GM21825 (cell line): ENCODE data around the gene TM4SF1.
A peak's percentile ranks its signal among the peaks of the same experiment; 100 is the strongest.
"Not testable (repeated sequence)": the region's sequence is repeated elsewhere in the genome, so short reads cannot be mapped to it uniquely, and the experiment has no call there.

ENCODE experiments used
- ATAC-seq: cut with Tn5 transposase; IDR thresholded peaks from one replicate; pipeline ENCODE4 v1.9.1; 2021; ENCODE audit warnings: mild to moderate bottlenecking, moderate library complexity; ENCODE audit not compliant: unreplicated experiment

Gene TM4SF1

GRCh38 chr3:149395107-149396089 lies 17.9 kb upstream of the TM4SF1 start:
- ATAC-seq = no peak

DNA sequence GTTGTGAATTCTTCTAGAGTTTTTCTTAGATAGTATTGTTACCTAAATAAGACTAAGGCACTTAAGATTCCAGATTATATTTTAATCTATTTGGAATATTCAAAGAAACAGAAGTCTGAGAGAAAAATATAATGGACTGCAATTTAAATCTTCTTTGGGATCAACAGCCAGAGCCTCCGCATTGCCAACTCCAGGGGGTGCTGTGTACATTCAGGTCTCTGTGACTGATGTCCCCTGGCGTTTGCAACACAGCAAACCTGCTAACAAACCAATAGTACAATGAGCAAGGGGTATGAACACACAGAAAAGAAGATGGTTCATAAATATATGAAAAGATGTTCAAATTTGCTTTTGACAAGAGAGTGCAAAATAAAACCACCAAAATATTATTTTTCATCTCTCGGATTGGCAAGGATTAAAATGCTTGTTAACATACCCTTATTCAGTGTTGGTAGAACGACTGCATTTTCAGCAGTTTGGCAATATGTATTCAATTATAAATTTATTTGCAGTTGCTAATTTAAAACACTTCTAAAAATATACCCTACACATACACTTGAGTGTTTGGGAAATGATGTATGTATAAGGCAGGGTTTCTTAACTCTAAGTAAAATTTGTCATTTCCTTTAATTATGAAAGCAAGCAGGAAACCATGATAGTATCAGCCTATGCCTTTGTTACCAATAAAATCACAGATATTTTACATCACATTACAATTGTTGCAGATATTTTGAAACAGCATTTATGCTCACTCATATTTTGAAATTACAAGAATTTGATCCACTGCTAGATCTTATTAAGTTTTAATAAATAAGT lies 16.1 kb upstream of the TM4SF1 start:
- ATAC-seq = peak; percentile 89

- no peak for ATAC-seq
These were observed 14.5 kb upstream of the TM4SF1 start for GRCh38 chr3:149391960-149392359.

DNA sequence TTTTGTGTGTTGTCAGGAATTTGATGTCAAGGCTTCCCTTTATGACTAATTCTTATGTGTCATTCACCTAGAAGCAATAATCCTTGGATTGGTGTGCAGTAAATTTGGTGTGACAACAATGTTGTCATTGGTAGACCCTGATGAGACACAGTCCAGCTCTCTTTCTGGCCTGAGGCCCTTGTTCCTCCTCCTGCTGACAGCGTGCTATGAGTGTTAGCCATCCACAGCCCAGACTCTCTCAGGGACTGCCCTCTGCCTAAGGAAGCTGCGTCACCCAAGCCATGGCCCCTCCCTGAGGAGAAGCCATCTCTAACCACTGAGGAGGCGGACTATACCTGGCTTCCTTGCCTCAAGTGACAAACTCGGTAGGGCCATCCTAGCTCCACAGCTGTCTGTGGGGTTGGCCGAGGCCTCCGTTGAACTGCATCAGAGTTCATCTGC lies 13.3 kb upstream of the TM4SF1 start:
- no peak for ATAC-seq

DNA sequence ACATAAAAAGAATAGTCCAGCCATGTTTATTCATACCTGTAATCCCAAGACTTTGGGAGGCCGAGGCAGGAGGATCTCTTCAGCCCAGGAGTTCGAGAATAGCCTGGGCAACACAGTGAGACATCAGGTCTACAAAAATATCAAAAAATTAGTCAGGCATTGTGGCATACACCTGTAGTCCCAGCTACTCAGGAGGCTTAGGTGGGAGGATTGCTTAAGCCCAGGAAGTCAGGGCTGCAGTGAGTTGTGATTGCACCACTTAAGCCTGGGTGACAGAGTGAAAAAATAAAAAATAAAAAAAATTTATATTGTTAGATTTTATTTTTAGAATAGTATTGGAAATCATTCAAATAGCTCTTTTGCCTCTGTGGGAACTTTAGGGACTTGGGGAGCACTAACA lies 12.8 kb upstream of the TM4SF1 start:
- no peak for ATAC-seq

DNA sequence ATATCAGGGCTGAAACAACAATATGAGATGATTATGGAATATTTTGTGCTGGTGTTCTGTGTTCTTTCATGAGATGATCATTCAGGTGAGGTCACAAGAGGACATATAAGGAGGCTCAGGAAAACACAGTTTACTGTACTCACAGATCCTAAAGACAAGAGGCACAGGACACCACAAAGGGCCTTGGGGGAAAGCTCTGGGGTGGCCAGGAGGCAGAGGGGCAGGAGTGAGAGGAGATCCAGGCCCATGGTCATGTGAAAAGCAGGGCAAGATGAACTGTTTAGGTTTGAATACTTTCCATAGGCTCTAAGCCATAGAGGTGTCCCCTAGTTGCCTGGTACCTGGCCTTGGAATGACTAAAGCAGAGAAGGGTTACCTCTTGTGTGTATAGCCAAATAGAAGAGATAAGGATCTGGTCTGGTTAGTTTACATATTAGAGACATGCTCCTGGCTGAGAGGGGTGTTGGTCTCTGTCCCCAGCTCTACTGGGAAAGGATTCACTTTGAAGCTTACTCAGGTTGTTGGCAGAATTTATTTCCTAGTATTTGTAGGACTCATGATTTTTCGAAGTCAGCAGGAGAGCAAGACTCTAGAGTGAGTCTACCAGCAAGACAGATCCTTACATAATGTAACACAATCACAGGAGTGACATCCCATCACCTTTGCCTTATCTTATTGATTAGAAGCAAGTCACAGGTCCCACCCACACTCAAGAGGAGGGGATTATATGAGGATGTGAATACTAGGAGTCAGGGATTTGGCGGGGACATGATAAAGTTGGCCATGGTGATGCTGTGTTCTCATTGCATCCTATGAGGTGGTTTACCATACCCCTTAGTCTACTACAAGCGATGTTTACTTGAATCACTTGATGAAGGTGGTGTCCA lies 11.3 kb upstream of the TM4SF1 start:
- no peak for ATAC-seq

DNA sequence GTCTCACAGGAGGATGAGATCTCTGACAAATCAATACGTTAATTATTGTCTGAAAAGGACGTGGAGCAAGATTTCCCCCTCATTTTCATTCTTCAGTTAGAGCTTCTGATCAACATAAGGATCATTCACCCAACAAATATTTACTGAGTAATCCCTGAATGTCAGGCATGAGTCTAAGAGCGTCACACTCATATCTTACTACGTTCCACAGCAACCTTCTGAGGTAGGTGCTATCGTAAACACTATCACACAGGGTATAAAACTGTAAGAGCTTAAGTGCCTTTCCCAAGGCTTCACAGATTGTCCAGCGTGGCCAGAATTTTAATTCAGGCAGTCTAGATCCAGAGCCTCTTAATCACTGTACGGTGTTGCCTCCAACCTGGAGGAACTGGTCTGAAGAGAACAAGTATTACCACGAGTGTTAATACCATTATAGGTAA lies 10.6 kb upstream of the TM4SF1 start:
- ATAC-seq = no peak

- no peak for ATAC-seq
These were observed 8.8 kb upstream of the TM4SF1 start for GRCh38 chr3:149386299-149386606.

DNA sequence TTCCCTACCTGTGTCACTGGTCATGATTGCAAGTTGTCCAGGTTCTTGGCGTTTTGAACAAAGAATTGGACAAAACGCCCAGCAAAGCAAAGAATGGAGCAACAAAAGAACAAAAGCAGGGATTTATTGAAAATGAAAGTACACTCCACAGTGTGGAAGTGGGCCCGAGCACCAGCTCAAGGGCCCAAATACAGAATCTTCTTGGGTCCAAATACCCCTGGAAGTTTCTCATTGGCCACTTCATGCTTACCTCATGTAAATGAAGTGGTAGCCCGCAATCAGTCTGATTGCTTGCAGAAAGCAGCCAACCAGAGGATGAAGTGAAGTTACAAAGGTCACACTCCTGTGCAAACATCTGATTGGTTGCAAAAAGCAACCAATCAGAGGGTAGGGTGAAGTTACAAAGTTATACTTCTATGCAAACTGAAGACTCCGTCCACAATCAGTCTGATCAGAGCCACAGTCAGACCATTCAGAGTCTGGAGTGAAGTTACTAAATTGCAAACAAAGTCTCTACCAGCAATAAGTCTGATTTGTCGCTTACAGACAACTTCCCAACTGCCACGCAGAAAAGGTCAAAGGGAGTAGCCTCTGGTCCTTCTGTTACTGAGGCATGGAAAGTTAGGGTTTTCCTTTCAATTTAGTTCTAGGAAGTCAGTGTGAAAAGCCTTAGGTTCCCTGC lies 8.3 kb upstream of the TM4SF1 start:
- ATAC-seq = no peak

GRCh38 chr3:149384911-149385321 lies 7.5 kb upstream of the TM4SF1 start:
- no peak for ATAC-seq

- ATAC-seq = no peak
These were observed 6.7 kb upstream of the TM4SF1 start for GRCh38 chr3:149384167-149384566.

DNA sequence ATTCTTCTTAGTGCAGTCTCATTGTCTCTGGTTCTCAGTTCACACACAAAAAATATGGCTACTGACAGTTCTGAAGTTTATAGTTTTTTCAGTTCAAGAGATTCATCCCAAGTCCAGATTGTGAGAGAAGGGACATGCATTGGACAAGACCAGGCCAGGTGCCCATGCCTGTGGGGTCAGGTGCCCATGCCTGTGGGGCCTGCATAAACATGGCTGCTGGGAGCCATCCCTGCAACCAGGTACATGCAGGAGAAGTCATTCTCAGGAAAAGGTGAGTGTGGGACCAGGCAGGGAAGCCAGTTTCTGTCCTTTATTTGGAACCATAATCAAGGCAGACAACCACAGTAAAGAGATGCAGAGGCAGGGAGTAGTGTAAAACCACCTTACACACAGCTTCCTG lies 6.3 kb upstream of the TM4SF1 start:
- no peak for ATAC-seq

- no peak for ATAC-seq
These were observed 5.1 kb upstream of the TM4SF1 start for GRCh38 chr3:149382518-149382917.

DNA sequence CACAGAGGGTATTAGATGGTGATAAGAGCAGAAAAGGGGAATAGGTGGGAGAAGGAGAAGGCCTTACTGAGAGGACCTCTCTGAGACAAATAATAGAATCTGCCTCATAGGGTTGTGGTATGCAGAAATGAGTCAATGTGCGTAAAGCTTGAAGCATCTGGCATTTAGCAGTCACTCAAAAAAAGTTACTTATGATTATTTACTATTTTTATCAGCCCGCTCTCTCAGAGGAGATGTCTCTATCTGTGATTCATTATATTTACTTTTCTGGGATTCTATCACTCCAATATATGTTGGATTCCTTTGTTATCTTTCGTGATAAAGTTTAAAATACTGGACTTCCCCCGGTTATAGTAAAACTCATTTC lies 4.6 kb upstream of the TM4SF1 start:
- no peak for ATAC-seq

DNA sequence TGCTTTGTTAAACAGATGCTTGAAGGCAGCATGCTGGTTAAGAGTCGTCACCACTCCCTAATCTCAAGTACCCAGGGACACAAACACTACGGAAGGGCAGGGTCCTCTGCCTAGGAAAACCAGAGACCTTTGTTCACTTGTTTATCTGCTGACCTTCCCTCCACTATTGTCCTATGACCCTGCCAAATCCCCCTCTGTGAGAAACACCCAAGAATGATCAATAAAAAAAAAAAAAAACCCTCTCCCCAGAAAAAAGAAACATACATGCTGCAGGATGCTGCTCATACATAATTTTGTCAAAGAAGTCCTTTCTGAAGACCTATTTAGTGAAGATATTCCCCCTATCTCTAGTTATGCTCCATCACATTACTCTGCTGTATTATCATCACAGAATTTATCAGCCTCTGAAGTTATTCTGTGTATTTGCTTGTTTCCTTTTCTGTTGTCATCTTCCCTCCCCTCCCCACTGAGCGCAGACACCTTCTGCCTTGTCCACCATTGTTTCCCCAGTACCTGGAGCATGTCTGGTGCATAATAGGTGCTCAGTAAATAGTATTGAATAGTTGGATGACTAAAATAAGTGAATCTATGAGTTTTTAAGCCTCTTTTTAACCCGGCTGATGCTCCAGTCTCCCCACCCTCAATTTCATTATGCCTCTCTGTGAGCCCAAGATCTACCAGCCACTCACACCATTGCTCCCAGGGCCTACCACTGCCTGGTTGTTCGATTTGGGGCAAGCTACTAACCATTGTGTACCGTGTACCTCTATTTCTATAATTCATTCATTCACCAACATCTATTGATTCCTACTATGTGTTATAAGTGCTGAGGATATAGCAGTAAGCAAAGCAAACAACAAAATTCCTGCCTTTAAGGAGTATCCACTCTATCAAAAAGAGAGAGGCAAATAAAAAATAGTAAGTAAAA lies 4.0 kb upstream of the TM4SF1 start:
- no peak for ATAC-seq

DNA sequence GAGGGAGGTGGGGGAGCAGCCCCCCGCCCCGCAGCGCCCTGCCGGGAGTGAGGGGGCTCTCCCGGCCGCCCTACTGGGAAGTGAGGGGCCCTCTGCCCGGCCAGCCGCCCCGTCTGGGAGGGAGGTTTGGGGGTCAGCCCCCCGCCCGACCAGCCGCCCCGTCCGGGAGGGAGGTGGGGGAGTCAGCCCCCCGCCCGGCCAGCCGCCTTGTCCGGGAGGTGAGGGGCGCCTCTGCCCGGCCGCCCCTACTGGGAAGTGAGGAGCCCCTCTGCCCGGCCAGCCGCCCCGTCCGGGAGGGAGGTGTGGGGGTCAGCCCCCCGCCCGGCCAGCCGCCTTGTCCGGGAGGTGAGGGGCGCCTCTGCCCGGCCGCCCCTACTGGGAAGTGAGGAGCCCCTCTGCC lies 2.8 kb upstream of the TM4SF1 start:
- not testable (repeated sequence) for ATAC-seq

DNA sequence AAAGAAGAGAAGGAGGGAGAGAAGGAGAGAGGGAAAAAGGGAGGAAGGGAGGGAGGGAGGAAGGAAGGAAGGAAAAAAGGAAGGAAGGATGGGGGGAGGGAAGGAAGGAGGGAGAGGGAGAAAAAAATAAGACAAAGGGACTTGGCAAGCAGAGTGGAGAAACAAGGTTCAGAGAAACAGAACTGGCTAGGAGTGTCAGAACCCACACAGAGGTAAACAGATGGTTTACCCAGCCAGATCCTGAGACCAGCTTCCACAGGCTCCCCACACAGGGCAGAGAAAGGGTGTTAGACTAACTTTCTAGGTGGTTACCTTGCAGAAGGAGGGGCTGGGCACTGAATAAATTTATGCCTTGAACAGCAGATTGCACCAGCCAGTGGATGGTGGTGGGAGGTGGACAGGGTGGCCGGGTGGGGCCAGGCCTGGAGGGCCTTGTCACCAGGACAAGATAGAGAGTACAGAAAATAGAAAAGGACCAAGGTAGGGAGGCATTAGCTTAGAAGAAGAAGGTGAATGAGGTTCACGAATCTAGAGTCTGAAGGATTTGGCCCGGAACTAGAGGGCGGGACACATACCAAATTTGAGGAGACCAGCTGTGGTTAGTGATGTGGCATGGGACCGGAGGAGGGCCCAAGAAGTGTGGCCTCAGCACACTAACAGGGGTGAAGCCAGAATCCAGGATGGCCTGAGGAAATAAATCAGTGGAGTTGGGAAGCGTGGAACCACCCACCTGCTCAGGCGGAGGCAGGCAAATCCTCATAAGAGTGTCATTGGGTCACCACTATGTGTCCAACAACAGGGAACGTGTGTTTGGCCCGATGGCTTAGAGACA lies 1.2 kb upstream of the TM4SF1 start:
- no peak for ATAC-seq

- ATAC-seq = no peak
These were observed 586 bp downstream of the TM4SF1 start for GRCh38 chr3:149376718-149377407.
